Muscle layer of colon (tissue), 2 donors: Measurements from ENCODE around the gene RAB7B.
"Not testable (repeated sequence)": the region's sequence is repeated elsewhere in the genome, so short reads cannot be mapped to it uniquely, and the experiment has no call there.

Experiments
- H3K27ac ChIP-seq: one replicate; pipeline ENCODE4 v1.7.0; 2013; ENCODE audit warnings: low read depth, mild to moderate bottlenecking, low read length, moderate library complexity
- H3K27me3 ChIP-seq, 2 donors: one replicate each; pipeline ENCODE4 v1.7.0; 2013; ENCODE audit warnings: low read length in 2 of 2, mild to moderate bottlenecking in 2 of 2; ENCODE audit not compliant: insufficient read depth in 2 of 2, control insufficient read depth in 1 of 2
- H3K36me3 ChIP-seq: one replicate; pipeline ENCODE4 v1.7.0; 2013; ENCODE audit warnings: mild to moderate bottlenecking, low read length; ENCODE audit not compliant: insufficient read depth
- H3K4me1 ChIP-seq: one replicate; pipeline ENCODE4 v1.7.0; 2013; ENCODE audit warnings: mild to moderate bottlenecking, low read length; ENCODE audit not compliant: insufficient read depth
- H3K4me3 ChIP-seq, 2 donors: one replicate each; pipeline ENCODE4 v1.7.0; 2013; ENCODE audit warnings: low read length in 2 of 2, low read depth in 1 of 2, mild to moderate bottlenecking in 1 of 2, moderate library complexity in 1 of 2
- H3K9ac ChIP-seq: one replicate; pipeline ENCODE4 v1.7.0; 2013; ENCODE audit warnings: low read length
- H3K9me3 ChIP-seq: one replicate; pipeline ENCODE4 v1.7.0; 2013; ENCODE audit warnings: mild to moderate bottlenecking, low read length
- donor health status: abdominal sarcoma.
- donor health status: Adenocarcinoma of cecum.

Gene RAB7B, protein sequence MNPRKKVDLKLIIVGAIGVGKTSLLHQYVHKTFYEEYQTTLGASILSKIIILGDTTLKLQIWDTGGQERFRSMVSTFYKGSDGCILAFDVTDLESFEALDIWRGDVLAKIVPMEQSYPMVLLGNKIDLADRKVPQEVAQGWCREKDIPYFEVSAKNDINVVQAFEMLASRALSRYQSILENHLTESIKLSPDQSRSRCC

DNA sequence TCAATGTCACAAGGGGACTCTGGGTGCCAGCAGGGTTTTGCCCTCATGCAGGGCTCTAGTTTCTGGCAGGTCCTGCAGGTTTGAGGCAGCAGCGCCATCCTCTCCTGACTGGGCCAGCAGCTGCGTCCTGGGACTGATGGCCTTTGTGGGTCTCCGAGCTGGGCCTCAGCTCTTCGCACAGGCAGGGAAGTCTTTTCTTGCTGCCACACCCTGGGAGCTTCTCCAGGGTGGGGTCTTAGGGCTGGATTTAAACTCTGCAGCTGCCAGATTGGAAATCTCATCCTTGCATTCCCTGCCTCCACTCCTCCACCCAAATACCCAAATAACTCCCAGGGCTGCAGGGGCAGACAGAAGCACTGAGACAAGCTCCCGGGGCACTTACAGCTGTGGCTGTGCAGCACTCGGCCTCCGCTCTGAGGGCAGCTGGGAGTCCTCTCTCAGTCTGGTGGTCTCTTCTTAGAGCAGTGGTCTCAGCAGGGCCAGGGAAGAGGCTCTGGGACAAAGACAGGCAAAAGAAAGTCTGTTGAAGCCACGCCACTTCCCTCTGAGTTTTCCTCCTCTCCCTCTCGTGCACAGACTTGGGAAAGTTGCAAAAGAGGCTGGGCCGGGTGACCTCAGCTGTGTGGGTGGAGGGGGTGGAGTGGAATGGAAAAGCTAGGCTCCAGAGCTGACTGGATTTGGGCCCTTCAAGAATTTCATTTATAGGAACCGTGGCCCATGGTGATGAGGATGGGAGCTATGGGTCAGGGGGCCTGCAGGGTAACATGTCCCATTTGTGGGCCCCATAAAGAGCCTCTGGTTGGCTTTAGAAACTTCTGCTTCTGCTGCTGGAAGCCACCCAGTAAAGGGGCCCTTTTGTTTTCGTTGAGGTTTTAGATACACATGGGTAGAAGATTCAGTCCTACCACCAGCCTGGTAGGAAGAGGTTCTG lies at the start of gene RAB7B:
Gene RAB7B (minus strand): TSS at position 525 of the 931 bp plus-strand sequence. CDS start 9,260 bp downstream, outside the sequence.
- H3K27ac ChIP-seq, result peak within 1 kb of the TSS; percentile 27
- no peaks in the 10 kb centered on the region for H3K9me3 ChIP-seq
- H3K9ac ChIP-seq, result no peak within 1 kb of the TSS
- H3K4me1 ChIP-seq, result peaks cover 20% of the 10 kb centered on the region
- no peaks in the 10 kb centered on the region for H3K36me3 ChIP-seq
- no peaks in the 10 kb centered on the region for H3K27me3 ChIP-seq
- H3K4me3 ChIP-seq, result peak within 1 kb of the TSS; percentile 28 to 44

DNA sequence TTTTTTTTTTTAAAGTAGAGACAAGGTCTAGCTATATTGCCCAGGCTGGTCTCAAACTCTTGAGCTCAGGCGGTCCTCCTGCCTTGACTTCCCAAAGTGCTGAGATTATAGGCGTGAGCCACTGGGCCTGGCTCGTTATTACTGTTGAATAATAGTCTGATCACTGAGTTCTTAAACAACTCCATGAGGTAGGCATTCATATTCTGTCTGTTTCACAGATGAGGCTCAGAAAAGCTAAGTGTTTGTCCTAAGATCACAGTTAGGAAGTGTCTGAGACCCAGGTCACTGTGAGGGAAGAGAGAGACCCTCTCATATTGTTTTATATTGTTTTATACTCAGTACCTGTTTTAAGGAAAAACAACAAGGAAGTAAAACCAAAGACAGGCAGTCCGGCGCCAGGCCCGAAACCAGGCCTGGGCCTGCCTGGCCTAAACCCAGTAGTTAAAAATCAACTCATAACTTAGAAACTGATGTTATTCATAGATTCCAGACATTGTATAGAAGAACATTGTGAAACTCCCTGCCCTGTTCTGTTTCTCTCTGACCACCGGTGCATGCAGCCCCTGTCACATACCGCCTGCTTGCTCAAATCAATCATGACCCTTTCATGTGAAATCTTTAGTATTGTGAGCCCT lies 49.2 kb upstream of the RAB7B start:
- not testable (repeated sequence) for H3K27me3 ChIP-seq, H3K27ac ChIP-seq, H3K36me3 ChIP-seq, H3K9ac ChIP-seq, H3K4me1 ChIP-seq, H3K9me3 ChIP-seq, H3K4me3 ChIP-seq

DNA sequence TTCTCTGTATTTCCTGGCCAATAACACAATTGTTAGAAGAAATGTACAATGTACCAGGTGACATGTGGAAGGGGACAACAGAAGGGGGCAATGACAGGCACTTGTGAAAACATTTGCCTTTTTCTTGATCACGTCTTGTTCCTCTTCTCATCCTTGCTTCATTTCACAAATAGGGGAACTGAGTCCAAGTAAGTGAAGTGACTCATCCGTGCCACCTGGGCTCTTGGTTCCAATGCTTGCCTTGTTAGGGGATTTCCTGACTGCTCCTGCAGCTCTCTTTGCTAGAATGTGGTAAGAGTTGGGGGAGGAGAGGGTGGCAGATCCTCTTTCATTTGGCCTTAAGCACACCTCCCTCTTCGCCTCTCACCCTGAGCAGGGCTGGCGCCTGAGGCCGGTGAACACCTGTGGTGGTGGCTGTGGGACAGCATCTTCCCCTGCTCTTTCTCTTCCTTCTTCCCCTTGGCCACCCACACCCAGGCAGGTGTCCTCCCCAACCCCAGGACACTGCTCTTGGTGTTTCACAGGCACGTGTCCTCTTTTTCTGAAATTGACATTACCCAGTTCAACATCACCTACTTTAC lies 47.5 kb upstream of the RAB7B start:
- Histone ChIP-seq H3K9me3 (no peaks in the 10 kb centered on the region), H3K36me3 (no peaks in the 10 kb centered on the region), H3K9ac (no peak overlapping the region), H3K27ac (no peak overlapping the region), H3K4me3 (no peak overlapping the region), H3K27me3 (no peaks in the 10 kb centered on the region), H3K4me1 (no peaks in the 10 kb centered on the region)

DNA sequence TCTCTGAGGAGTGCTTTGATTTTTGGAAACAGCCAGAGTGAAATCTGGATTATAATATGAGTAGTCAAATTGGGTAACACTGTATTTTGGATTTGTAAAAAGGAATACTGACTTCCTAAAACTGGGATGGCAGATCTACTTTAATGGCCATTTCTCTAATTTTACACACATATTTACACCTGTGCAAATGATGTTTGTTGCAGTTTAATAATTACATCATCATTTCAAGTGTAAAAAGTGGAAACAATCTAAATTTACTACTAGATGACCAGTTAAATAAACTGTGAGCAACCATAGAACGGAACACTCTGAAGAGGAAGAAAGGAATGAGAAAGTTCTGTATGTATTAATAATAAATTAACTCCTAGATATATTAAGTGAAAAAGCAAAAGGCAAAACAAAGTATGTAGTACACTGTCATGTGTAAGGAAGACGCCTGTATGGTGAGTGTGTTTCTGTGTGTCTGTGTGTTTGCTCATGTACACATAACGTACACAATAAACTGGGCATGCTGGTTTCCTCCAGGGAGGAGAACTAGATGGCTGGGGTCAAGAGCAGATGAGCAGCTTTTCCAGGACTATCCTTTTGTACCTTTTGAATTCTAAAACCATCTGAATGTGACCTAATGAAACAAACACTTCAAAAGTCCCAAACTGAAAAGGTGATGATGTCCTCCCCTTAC lies 46.9 kb upstream of the RAB7B start:
- no peaks in the 10 kb centered on the region for H3K36me3 ChIP-seq
- no peaks in the 10 kb centered on the region for H3K4me1 ChIP-seq
- H3K9me3 ChIP-seq, result no peaks in the 10 kb centered on the region
- H3K27ac ChIP-seq, result no peak overlapping the region
- no peaks in the 10 kb centered on the region for H3K27me3 ChIP-seq
- no peak overlapping the region for H3K9ac ChIP-seq
- H3K4me3 ChIP-seq, result no peak overlapping the region

DNA sequence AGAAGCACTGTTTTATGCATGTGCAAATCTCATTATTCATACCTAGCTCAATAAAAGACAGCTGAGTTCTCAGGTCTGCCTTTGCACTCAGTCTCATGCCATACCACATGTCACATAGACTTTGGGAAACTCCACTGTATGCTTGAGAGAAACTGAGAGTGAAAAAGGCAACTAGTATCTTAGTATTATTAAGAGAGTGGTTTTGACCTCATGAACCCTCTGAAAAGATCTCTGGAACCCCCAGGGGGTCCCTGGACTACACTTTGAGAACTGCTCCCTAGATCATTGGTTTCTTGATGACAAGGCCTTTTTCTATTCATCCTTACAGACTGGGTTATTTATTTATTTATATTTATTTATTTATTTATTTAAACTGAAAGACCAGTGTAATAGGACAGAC lies 46.1 kb upstream of the RAB7B start:
- H3K36me3 ChIP-seq, result no peaks in the 10 kb centered on the region
- no peaks in the 10 kb centered on the region for H3K27me3 ChIP-seq

DNA sequence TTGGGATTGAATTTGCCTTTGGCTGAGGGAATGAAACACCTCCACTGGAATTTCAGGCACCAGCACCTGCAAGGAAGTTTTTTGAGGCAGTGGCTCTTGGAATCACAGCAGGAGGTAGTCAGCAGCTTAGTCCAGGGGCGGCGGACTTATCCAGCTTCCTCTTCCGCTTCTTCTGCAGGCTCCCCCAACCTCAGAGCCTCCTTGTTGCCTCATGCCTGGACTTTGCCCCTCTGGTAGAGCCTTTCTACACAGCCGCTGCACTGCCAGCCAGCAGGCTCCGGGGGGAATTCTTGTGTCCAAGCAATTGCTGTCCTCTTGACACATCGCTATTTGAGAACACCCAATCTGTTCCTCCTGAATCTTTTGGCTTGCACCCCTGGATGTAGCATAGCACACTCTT lies 45.4 kb upstream of the RAB7B start:
- no peaks in the 10 kb centered on the region for H3K9me3 ChIP-seq
- H3K4me3 ChIP-seq, result no peak overlapping the region
- no peaks in the 10 kb centered on the region for H3K36me3 ChIP-seq
- H3K4me1 ChIP-seq, result no peaks in the 10 kb centered on the region
- no peak overlapping the region for H3K27ac ChIP-seq
- no peaks in the 10 kb centered on the region for H3K27me3 ChIP-seq
- H3K9ac ChIP-seq, result no peak overlapping the region

More for the DNA sequence above, 46.1 kb upstream of the RAB7B start:
- H3K9me3 ChIP-seq, result no peaks in the 10 kb centered on the region
- no peaks in the 10 kb centered on the region for H3K4me1 ChIP-seq
- no peak overlapping the region for H3K4me3 ChIP-seq
- no peak overlapping the region for H3K9ac ChIP-seq
- no peak overlapping the region for H3K27ac ChIP-seq

DNA sequence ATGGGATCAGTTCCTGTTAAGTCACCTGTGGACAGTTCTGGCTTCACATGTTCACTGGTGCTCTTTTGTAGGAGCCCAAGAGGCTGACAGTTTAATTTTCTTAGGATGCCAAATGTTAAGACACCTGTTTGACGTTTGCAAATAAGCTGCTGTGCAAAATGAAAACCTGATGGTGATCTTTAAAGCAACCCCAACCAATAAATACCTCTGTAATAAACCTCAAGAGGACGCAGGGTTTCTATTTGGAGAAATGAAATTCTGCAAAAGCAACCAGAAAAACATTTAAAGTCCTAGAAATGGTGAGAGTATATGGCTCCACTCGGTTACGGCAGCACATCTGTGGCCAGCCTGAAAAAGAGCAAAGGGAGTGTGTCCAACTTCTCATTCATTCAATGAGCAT lies 44.1 kb upstream of the RAB7B start:
- H3K4me3 ChIP-seq, result no peak overlapping the region
- H3K27ac ChIP-seq, result no peak overlapping the region
- no peaks in the 10 kb centered on the region for H3K27me3 ChIP-seq
- no peaks in the 10 kb centered on the region for H3K9me3 ChIP-seq
- H3K9ac ChIP-seq, result no peak overlapping the region
- no peaks in the 10 kb centered on the region for H3K36me3 ChIP-seq
- no peaks in the 10 kb centered on the region for H3K4me1 ChIP-seq

DNA sequence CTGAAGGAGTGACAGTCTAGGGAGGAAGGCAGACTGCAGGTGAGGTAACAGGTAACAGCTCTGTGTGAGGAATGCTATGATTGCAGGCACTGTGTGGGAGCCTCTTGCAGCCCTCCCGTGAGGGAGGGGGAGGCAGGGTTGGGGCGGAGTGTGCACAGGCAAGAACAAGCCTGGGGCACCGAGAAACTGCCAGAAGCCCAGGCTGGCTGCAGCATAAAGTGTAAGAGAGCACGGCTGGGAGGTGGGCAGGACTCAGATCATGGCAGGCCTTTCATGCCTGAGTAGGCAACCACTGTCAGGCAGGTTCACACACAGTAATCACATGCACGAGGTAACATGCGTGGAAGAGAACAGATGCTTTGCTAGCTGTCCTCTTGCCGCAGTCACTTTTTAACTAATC lies 38.4 kb upstream of the RAB7B start:
- Histone ChIP-seq H3K27ac (no peak overlapping the region), H3K4me3 (no peak overlapping the region), H3K27me3 (no peaks in the 10 kb centered on the region), H3K9ac (no peak overlapping the region), H3K36me3 (no peaks in the 10 kb centered on the region), H3K9me3 (no peaks in the 10 kb centered on the region), H3K4me1 (no peaks in the 10 kb centered on the region)

DNA sequence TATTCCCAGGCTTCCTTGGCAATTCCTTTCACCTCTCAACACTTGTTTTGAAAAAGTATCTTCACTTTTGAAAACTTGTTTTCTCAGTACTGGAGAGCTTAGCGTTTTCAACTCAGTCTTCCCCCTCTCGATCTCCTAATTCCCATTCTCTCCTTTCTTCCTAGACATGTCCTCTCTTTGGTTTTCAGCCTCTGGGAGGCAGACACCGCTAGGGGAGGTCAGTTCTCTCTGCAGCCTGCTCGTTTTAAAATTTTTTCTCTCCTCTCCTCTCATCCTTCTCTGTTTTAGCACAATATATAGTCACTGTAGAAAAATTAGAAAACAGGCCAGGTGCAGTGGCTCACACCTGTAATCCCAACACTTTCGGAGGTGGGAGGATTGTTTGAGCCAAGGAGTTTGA lies 37.1 kb upstream of the RAB7B start:
- H3K27me3 ChIP-seq, result no peaks in the 10 kb centered on the region
- H3K27ac ChIP-seq, result no peak overlapping the region
- H3K9me3 ChIP-seq, result no peaks in the 10 kb centered on the region
- no peaks in the 10 kb centered on the region for H3K4me1 ChIP-seq
- H3K4me3 ChIP-seq, result no peak overlapping the region
- H3K9ac ChIP-seq, result no peak overlapping the region
- no peaks in the 10 kb centered on the region for H3K36me3 ChIP-seq

DNA sequence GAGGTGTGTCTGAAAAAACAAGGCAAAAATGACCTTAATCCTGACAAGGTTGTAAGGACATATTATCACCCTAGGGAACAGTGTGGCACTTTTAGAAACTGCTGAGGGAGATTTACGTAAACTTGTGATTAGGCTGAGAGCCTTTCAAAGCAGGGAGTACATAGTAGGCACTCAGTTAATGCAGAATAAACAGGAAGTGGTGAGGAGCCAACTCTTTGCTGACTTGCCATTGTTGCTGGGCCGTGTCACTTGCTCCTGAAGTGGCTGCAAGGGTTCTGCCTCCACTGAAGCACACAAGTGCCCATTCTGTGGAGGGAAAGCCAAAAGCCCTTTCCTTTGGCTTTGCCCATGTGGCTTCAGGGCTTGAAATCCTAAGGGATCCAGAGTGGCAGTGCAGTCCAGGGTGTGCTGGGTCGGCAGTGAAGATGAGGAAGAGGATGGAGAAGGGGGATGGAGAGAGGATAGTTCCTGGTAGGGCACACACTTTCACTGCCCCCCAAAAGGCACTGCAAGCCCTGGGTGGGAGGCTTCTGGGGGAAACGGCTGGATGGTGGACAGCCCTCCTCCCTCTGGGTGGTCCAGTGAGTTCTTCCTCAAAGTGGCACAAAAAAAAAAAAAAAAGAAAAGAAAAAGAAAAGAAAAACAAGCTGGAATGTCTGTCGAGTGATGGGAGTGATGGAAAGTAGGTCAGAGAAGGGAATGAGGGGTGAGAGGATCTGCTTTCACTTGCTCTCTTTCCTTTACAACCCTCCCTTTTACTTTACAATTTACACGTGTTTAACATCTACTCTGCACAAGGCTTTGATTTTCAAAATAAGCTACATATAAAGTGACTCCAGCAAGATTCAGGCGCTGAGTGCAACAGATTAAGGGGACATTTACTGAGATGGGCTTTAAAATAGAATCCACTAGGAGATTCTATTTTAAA lies 36.1 kb upstream of the RAB7B start:
- no peaks in the 10 kb centered on the region for H3K9me3 ChIP-seq
- no peak overlapping the region for H3K9ac ChIP-seq
- no peaks in the 10 kb centered on the region for H3K36me3 ChIP-seq
- no peaks in the 10 kb centered on the region for H3K4me1 ChIP-seq
- no peaks in the 10 kb centered on the region for H3K27me3 ChIP-seq
- no peak overlapping the region for H3K27ac ChIP-seq
- no peak overlapping the region for H3K4me3 ChIP-seq
